Upper lobe of left lung (tissue), 6 donors: ENCODE results near the gene DNAAF8. TPM values are rescaled to one million over a fixed set of nuclear protein-coding genes. Genes with fewer than 3 reads are reported as not detected.
A peak's percentile ranks its signal among the peaks of the same experiment; 100 is the strongest.

ENCODE experiments used
- ATAC-seq, 2 donors: fragments of 200-7000 bp; cut with Tn5 transposase; one replicate each; pipeline ENCODE4 v1.9.1; 2022; ENCODE audit warnings: mild to moderate bottlenecking in 2 of 2, moderate library complexity in 2 of 2; ENCODE audit not compliant: low FRiP score in 2 of 2
- DNase-seq, 2 donors: peaks; one replicate each; pipeline ENCODE4 v3.0.0-alpha.2; 2019 to 2020
- H3K27ac ChIP-seq, 4 donors: fragments of 200-600 bp; sonication (generic); one replicate each; pipeline ENCODE4 v1.5.1; 2016 to 2019
- H3K27me3 ChIP-seq, 4 donors: fragments of 200-600 bp; sonication (generic); one replicate each; pipeline ENCODE4 v1.5.1; 2017 to 2019
- H3K36me3 ChIP-seq, 4 donors: fragments of 200-600 bp; sonication (generic); one replicate each; pipeline ENCODE4 v1.5.1; 2016 to 2019
- H3K4me1 ChIP-seq, 4 donors: fragments of 200-600 bp; sonication (generic); one replicate each; pipeline ENCODE4 v1.5.1; 2018 to 2019
- H3K4me3 ChIP-seq, 4 donors: fragments of 200-600 bp; sonication (generic); one replicate each; pipeline ENCODE4 v1.5.1; 2017 to 2019; ENCODE audit warnings: mild to moderate bottlenecking in 2 of 4, moderate library complexity in 1 of 4
- H3K9me3 ChIP-seq, 4 donors: fragments of 200-600 bp; sonication (generic); one replicate each; pipeline ENCODE4 v1.5.1; 2018 to 2019
- CTCF ChIP-seq, 6 experiments: fragments of 450-650 bp in 4 of 6; fragments of 200-600 bp in 2 of 6; sonication (generic) in 2 of 6; IDR thresholded peaks; one replicate each; pipeline ENCODE4 v1.5.1; 2016 to 2019; ENCODE audit warnings: antibody characterized with exemption in 6 of 6
- EP300 ChIP-seq, 4 donors: sonication (generic); formaldehyde crosslinking; IDR thresholded peaks; one replicate each; pipeline ENCODE4 v1.5.1; 2017; ENCODE audit warnings: antibody characterized with exemption in 4 of 4, control low read depth in 2 of 4
- POLR2A ChIP-seq, 4 donors: fragments of 450-650 bp; IDR thresholded peaks; one replicate each; pipeline ENCODE4 v1.5.1; 2016 to 2017; ENCODE audit warnings: antibody characterized with exemption in 4 of 4, mild to moderate bottlenecking in 2 of 4
- POLR2AphosphoS5 ChIP-seq, 2 donors: sonication (generic); formaldehyde crosslinking; IDR thresholded peaks; one replicate each; pipeline ENCODE4 v1.5.1; 2017; ENCODE audit warnings: antibody characterized with exemption in 2 of 2
- WGBS, 2 donors: methylation state at CpG; one replicate each; pipeline ENCODE4 v1.1.5; 2017 to 2018; 5-methylcytosine and 5-hydroxymethylcytosine counted together
- total RNA-seq, 6 donors: library from RNA; depleted of rRNA in 4 of 6; stranded (reverse); fragments of >200 nt in 4 of 6; gene quantifications; one replicate each; pipeline versions ENCODE4 v1.1.0 to v1.2.1, GENCODE V29; 2016 to 2021
- donor health status: DM: no; HTN: no; CAD: no; lungs with moderate emphysema.
- donor health status: DM: no; HTN: yes; CAD: no; lungs with severe emphysema.

The DNAAF8 gene
- total RNA-seq, 6 donors from 2014 or later = 1.6 to 19.1 (median 4.3) TPM

DNA sequence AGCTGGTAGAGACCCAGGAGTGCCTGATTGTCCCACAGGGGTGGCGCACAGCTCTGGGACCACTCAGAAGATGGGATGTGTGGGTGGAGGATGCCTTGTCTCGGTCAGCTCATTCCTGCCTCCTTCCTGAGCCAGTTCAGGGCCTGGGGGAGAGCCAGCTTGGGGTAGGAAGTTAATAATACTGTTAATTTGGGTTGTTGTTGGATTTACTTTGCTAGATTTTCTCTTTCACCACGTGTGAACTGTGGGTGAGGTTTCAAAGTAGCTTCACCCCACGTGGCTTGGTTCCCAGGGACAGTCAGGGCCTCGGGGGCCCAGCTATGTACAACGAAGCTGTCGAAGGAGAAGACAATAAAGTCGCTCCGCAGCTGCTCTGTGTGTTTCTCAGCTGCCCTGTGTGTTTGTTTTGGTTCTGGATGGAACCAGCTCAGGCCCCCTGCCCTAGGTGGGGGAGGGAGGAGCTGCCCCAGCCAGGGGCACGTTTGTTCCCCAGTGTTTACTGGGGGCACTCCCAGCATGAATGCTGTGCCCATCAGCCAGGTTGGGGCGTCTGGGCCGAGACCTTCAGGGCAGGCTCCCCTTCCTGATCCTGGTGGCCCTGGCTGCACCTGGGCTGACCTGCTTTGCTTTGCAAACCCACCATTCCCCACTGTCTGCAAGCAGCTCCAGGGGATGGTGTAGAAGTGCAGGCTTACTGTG is 38.7 kb upstream of the DNAAF8 start:
- Histone ChIP-seq H3K27me3 (no peaks in the 10 kb centered on the region), H3K27ac (peak overlapping the region in 2 of 4 donors; percentile 86 to 91), H3K9me3 (no peaks in the 10 kb centered on the region), H3K36me3 (peaks cover 12 to 56% (median 41%) of the 10 kb centered on the region in 4 donors), H3K4me3 (no peak overlapping the region), H3K4me1 (peaks cover 17 to 34% (median 21%) of the 10 kb centered on the region in 4 donors)
- DNase-seq = no peak
- whole genome bisulfite sequencing, 2 donors = 68 to 74% methylated on average over 8 to 10 of the region's 12 CpGs
- TF ChIP-seq POLR2AphosphoS5 (IDR thresholded peaks at IDR 0.05) (no peak), CTCF (IDR thresholded peaks at IDR 0.05) (no peak), EP300 (IDR thresholded peaks at IDR 0.05) (no peak), POLR2A (IDR thresholded peaks at IDR 0.05) (no peak)
- no peak for ATAC-seq

- no peak overlapping the region for H3K27ac ChIP-seq
- H3K27me3 ChIP-seq = no peaks in the 10 kb centered on the region
- peaks cover 12 to 63% (median 47%) of the 10 kb centered on the region in 4 donors for H3K36me3 ChIP-seq
- ATAC-seq (no peak), DNase-seq (peak in 1 of 2 donors; percentile 68)
- WGBS, 2 donors = 76 to 79% methylated on average over 14 to 19 of the region's 19 CpGs
- H3K4me3 ChIP-seq = no peak overlapping the region
- no peak for TF ChIP-seq EP300 (IDR thresholded peaks at IDR 0.05)
- no peak for TF ChIP-seq POLR2AphosphoS5 (IDR thresholded peaks at IDR 0.05)
- peaks cover 17 to 30% (median 21%) of the 10 kb centered on the region in 4 donors for H3K4me1 ChIP-seq
- H3K9me3 ChIP-seq = no peaks in the 10 kb centered on the region
Measured at GRCh38 chr16:4696172-4696904, 38.0 kb upstream of the DNAAF8 start.

- peaks cover 16 to 28% (median 19%) of the 10 kb centered on the region in 4 donors for H3K4me1 ChIP-seq
- no peaks in the 10 kb centered on the region for H3K9me3 ChIP-seq
- H3K36me3 ChIP-seq = peaks cover 12 to 72% (median 51%) of the 10 kb centered on the region in 4 donors
- H3K27me3 ChIP-seq = no peaks in the 10 kb centered on the region
- TF ChIP-seq POLR2AphosphoS5 (IDR thresholded peaks at IDR 0.05) = no peak
- TF ChIP-seq CTCF (IDR thresholded peaks at IDR 0.05) = no peak
- TF ChIP-seq EP300 (IDR thresholded peaks at IDR 0.05) = no peak
- TF ChIP-seq POLR2A (IDR thresholded peaks at IDR 0.05) = no peak
- no peak for ATAC-seq
- H3K4me3 ChIP-seq = no peak overlapping the region
- H3K27ac ChIP-seq = no peak overlapping the region
- DNase-seq = no peak
- 80 to 90% methylated on average over 6 to 30 of the region's 33 CpGs for WGBS, 2 donors
Measured at GRCh38 chr16:4696905-4697847, 37.2 kb upstream of the DNAAF8 start.

DNA sequence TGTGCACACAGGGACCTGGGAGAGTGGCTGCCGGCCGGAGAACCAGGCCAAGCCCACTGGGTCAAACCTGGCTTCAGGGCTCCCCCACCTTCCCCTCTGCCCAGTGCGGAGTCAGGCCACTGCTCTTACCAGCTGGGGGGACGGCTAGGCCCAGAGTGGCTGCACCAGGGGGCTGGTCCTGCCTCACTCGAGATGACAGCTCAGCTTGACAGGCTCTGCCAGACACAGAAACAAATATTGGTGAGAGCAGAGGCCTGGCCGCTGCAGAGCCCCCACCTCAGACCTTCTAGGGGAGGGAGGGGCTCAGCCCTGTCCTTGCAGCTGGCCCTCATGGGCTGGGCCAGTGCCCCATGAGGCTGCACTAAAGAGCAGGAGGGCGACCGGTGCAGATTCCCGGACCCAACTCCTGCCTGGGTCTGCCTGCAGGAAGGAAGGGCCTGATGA is 36.5 kb upstream of the DNAAF8 start:
- peaks cover 12 to 77% (median 52%) of the 10 kb centered on the region in 4 donors for H3K36me3 ChIP-seq
- H3K9me3 ChIP-seq = no peaks in the 10 kb centered on the region
- no peaks in the 10 kb centered on the region for H3K27me3 ChIP-seq
- TF ChIP-seq CTCF (IDR thresholded peaks at IDR 0.05) (no peak), POLR2AphosphoS5 (IDR thresholded peaks at IDR 0.05) (no peak), EP300 (IDR thresholded peaks at IDR 0.05) (no peak), POLR2A (IDR thresholded peaks at IDR 0.05) (no peak)
- H3K4me3 ChIP-seq = no peak overlapping the region
- H3K27ac ChIP-seq = no peak overlapping the region
- H3K4me1 ChIP-seq = peaks cover 9 to 21% (median 12%) of the 10 kb centered on the region in 4 donors
- WGBS, 2 donors = 88% methylated on average over 8 of the region's 9 CpGs; no CpG with 5 or more reads in 1 of the 2 donors
- DNase-seq = no peak
- ATAC-seq = no peak
